ENCODE results near the gene C11orf91.
"Not testable (repeated sequence)": the region's sequence is repeated elsewhere in the genome, so short reads cannot be mapped to it uniquely, and the experiment has no call there.

The C11orf91 gene

DNA sequence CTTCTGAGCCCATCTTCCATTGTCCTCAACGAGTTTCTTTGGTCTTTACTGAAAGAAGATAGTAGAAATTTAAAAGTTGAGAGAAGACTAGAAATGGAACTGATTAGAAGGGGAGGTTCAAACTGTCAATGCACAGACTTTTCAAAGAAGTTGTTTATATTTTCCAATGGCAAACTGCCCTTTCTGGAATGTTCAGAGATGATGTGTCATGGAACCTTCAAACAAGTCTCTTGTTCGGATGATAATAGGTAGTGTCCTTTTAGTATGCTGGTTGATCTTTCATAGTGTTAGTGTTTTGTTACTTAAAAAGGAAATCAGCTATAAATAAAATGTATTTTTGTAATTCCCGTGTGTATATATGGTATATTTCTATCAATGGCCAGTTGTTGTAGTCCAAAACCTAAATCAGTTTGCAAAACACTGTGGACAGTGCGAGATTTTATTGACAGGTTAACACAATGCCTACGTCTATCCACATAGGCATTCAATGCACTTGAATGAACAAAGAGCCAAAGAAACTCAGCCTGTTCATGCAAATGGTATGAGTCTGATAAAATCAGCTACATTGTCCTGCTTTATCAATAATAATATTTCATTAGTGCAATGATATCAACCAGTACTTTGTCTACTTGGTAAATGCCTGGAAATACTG, 30.9 kb downstream of the C11orf91 start:
- DNase-seq (ENCODE audit: low read depth): no peak

DNA sequence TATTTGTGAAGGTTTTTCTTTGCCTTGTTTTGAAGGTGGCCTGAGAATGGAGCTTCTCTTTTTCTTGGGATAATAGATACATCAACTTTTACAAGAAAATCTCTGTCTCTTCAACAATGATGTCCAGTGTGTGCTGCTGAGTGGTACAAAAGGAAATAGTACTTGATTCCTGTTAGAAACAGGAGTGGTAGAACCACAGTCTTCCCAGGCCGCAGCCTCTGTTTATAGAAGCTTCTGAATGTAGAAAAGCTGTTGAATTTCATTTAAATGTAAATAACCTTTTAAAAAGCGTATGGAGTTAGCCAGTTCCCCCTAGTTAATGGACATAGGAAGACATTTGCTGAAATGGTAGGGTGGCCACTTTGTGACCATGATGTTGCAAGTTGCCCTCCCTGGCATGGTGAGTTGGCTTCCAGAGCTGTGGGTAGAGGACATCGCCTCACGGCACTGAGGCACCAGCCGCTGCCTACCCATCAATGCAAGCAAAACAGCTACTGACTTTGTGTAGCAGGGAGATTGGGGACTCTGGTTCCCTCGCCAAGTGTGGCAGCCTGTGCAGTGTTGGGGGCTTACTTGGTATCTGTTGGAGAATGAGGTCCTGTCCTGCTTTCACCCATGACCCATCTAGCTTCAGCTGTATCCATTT, 31.6 kb downstream of the C11orf91 start:
- DNase-seq (ENCODE audit: low read depth): no peak

DNA sequence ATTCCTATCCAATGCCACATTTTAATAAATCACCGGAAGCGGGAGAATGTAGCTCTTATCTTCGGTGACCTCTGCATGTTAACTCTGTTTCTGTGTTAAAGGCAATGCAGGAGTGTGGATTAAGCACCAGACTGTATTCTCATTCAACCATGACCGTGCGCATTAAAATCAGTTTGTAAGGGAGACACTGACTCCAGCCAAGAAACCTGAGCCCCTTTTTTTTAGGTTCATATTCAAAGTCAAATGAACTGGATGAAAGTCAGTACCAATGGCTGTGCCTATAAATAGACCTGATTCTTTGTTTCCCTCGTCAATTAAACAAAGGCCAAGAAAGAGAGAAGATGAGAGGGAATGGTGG, 32.2 kb downstream of the C11orf91 start:
- no peak for DNase-seq (ENCODE audit: low read depth)

DNA sequence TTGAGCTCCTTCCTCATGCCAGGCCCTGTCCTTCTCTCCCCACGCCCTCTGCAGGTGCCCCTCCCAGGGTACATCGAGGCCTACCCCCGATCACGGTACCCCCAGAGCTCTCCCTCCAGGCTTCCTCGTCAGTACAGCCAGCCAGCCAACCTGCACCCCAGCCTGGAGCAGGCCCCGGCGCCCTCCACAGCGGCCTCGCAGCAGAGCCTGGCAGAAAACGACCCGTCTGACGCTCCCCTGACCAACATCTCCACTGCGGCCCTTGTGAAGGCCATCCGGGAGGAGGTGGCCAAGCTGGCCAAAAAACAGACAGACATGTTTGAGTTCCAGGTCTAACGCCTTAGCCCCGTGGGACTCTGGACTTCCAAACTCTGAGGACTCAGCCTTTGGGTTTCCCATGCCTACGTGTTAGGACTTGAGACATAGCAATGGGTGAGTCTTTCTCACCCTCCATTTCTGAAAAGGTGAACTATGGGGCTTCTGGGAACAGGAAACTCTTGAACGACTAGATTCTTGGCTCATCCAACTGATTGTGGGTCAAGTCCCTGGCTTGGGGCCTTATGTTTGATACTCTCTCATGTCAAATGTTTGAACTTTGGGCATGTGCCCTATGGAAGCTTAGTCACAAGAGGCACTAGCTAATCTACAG, 32.7 kb downstream of the C11orf91 start:
- DNase-seq (ENCODE audit: low read depth): no peak

DNA sequence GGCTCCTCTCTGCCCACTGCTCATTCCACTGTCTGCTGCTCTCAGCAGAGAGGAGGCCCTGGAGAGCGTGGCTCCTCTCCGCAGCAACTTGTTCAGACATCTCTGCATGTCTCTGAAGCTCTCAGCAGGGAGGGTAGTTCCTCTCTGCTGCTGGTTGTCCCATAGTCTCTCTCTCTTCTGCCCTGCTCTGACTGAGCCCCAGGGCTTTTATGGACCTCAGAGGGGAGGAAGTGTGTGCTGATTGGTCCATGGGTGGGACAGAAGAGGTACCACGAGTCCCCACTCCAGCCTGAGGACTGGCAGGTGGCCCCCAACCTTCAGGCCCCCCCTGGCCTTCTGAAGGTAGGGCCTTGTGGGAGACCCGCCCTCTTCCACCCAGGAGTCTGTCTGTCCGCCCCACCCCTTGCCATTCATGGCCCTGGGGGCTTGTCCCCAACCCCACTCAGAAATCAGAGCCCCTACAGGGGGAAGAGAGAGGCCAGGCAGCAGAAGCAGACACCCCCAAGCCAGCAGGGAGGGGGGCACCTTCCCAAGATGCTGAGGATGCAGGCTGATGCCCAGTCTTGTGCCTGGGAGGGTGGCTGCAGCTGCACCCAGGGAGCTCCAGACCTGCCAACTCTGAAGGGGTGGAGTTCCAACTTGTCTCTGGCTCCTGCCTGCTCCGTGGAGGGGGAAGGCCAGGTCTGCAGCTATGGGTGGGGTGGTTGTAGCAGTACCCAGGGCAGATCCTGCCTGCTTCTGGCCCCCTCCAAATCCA, 35.1 kb downstream of the C11orf91 start:
- no peak for DNase-seq (ENCODE audit: low read depth)

DNA sequence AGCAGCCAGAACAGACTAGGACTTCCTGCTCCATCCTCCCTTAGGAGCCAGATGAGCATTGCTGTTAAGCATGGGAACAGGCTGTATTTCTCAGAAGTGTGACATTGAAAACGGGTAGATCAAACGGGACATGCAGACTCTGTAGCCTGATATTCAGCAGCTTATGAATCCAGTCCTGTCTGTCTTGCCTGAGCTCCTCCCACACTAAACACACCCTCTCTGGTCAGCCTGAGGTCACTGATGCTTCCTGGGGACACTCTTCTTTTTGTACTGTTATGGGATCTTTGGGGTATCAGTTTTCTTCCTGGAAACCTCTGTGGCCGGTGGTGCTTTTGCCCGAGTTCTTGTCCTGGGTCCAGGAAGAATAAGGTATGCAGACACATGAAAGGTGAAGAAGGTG, 35.8 kb downstream of the C11orf91 start:
- DNase-seq (ENCODE audit: low read depth): no peak

DNA sequence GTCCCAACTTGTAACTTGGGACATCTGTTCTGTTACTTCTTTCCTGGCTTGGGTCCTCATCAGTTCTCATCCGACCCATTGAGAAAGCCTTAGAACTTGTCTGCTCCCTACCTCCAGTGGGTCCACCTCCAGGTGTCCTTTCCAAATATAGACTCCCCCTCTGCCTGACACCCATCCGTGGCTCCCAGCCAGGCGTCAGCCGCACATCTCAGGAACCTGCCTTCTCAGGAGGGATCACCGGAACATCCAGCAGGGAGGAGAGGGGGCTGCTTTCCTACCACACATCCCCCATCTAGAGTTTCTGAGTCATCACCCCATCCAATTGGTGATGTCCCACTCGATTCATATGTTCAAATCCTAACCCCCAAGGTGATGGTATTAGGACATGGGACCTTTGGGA, 36.5 kb downstream of the C11orf91 start:
- no peak for DNase-seq (ENCODE audit: low read depth)

DNA sequence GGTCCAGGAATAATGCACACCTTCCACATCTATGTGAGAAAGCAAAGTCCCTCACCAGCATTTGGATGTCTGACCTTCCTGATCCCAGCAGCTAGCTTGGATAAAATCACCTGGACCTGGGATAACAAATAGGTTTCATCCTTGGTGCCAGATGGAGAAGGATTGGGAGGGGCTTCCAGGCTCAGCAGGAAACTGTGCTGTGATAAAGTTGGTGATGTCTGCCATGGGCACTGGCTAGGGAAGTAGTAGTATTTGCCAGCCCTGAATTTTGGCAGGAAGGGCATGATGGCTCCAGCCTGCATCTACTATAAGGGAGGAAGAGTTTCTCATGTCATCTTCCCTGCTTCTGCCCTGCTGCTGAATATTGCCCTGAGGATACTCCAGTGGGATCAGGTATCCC, 37.5 kb downstream of the C11orf91 start:
- DNase-seq (ENCODE audit: low read depth): no peak

DNA sequence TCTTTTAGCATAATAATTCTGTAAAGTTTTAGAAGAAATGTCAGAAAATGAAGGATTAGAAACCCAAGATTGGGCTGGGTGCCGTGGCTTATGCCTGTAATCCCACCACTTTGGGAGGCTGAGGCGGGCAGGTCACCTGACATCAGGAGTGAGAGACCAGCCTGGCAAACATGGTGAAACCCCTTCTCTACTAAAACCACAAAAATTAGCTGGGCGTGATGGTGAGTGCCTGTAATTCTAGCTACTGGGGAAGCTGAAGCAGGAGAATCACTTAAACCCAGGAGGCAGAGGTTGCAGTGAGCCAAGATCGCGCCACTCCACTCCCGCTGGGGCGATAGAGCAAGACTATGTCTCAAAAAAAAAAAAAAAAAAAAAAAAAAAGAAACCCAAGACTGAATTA, 39.1 kb downstream of the C11orf91 start:
- DNase-seq (ENCODE audit: low read depth): not testable (repeated sequence)

DNA sequence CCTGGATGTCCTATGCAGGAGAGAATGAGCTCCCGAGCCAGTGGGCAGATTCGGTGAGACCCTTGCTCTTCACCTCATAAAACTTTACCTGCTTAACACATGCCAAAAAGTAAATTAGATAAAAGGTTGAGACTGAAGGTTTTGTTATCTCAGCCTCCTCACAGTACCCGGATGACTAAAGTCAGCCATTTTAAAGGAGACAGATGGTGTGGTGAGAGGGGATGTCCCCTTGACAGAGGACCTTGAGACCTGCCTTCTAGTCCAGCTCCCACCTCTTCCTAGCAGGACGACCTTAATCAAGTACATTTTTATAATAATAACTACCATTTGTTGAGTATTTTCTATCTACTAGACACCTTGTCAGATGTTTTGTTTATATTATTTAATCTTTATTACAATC, 39.7 kb downstream of the C11orf91 start:
- no peak for DNase-seq (ENCODE audit: low read depth)

DNA sequence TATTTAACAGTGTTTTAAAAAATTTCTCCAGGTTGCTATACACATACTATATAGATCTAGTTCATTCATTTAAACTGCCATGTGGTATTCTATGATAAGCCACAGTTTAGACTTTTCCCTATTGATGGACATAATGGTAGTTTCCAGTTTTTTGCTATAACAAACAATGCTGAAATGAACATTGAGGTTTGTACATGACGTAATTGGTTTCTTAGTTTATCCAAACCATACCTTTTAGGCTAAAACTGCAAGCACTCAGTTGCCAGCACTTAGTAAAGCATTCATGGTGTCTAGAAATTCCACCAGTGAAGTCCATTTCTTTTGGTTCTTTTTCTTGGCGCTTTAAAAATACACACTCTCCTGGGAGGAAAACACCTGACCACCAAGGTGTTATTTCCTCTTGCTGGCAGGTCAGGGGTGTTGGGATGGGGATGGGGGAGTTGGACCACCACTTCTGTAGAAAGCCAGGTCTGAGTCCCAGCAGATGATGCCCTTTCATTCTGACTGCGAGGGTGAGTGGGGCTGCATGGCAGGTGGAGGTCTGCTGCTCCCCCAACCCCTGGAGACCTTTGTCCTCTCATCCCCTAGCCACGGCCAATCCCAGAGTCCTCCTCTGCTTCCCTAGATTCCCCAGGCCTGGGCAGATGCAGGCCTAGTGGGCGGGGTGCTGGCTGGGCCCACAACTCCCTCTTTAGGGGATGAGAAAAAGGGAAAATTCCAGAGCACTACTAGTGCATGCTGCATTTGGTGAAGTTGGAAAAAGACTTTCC, 41.1 kb downstream of the C11orf91 start:
- DNase-seq (ENCODE audit: low read depth): no peak

DNA sequence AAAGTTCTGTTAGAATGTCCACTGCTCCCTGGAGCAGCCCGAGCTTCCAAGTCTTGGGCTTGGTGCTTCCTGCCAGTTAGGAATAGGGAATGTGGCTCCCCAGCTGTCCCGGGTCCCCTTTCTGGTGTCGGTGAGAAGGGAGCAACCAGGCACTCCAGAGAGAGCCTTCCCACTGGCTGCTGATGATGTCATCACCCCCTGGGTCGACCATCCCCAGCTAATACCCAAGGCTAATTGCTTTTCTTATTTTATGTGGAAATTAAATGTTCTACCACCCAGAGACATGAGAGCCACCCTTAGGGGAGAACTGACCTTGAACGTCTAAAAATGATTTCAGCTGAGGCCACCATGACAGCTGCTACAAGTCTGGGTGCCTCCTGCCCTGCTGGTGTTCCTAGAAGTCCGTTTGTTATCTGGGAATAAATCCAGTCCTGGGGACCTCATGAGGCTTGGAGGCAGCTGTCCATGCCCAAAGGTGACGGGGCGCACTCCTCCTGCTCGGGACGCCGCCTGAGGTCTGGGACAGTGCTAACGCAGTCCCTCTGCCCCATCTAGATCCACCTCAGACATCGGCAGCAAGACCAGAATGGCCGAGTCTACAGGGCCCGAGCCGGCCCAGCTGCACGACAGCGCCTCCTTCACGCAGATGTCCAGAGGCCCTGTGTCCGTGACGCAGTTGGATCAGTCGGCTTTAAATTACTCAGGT, 42.3 kb downstream of the C11orf91 start:
- DNase-seq (ENCODE audit: low read depth): no peak

DNA sequence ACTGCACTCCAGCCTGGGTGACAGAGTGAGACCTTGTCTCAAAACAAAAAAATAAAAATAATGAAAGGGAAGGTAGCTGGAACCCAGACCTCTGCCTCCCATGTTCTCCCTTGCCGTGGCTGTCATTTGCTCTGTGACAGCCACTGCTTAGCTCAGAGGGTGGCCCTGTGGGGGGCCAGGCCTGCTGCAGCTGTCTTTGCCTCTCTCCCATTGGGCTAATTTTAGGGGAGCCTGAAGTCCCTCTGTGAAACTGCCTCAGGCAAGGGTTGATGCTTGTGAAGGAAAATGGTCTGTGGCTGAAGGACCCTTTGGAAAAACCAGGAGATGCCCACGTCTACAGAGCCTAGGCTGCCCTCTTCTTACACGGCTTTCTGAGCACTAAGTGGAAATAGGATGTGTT, 42.9 kb downstream of the C11orf91 start:
- no peak for DNase-seq (ENCODE audit: low read depth)

DNA sequence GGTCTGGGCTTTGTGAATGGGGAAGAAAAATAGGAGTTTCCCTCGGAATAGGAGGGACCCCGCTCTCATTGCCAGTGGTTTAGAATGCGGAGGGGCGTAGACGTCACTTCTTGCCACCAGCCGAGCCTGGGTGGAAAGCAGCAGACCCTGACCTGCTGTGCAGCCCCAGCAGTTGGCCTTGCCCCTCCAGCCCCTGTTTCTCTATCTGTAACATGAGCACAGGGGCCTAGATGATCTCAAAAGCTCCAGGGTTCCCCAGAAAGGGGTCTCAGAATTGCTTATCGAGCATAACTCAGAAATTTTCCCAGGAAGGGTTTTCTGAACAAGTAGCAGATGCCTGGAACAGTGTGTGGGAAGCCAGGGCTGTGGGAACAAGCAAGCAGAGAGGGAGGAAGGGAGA, 43.9 kb downstream of the C11orf91 start:
- DNase-seq (ENCODE audit: low read depth): no peak

DNA sequence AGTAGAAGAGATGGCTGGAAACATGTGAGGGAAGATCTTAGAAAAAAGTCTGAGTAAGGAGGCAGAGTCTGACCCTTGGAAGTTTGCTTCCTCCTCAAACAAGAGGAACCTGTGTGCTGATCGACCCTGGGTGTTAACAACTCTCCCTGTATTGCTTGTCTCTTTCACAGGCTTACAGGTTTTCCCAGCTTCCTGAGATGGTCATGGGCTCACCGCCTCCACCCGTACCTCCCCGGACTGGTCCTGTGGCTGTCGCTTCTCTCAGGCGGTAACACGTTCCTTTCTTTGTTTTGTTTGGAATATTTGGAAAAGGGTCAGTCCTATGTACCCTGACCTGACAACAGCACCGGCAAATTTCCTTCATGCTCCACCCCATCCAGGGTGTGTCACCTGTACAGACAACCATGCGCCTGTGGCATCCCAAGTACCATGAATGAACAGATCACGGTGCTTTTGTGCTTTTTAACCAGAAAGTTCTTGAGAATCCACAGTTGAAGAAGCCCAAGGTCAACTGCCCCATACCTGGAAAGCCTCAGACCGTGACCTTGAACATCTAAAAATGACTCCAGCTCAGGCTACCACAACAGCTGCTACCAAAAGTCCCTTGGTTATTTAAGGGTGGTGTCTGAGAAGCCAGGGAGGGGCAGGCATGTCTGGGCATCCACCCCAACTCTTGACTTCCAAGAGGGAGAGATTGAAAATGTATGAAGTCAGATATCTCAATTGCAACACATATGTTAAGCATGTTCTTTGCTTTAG, 44.6 kb downstream of the C11orf91 start:
- no peak for DNase-seq (ENCODE audit: low read depth)

DNA sequence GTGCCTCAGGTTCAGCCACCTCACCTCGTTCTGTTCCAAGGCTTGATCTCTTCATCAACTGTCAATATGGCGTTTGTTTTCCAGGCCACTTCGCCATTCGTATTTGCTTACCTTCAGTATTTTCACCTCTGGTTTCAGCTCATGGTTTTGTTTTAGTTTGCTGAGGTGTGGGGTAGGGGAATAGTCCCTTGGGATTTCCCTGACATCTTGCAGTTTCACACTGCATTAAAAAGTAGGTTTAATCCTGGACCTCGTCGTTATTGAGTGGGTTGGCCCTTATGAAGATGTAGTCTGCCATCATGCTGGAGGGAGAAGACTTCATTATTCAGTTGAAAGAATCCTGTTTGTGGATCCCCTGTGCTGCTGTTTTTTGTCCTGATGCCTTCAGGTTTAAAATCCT, 46.0 kb downstream of the C11orf91 start:
- DNase-seq (ENCODE audit: low read depth): no peak

DNA sequence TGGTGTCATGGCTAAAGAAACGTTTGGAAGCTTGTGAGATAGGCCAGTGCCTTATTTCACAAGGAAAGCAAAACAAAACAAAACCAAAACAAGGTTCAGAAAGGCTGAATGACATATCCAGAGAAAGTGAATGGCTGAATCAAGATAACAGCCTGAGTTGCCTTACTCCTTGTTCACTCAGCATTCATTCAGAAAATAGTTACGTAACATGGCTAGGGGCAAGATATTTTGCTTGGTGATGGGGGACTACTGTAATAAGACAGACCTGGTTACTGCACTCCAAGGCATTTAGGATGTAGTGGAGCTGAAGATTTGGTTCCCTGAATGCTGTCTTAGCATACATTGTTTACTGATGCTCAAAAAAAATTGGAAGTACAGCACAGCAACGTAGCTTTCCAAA, 47.7 kb downstream of the C11orf91 start:
- no peak for DNase-seq (ENCODE audit: low read depth)

DNA sequence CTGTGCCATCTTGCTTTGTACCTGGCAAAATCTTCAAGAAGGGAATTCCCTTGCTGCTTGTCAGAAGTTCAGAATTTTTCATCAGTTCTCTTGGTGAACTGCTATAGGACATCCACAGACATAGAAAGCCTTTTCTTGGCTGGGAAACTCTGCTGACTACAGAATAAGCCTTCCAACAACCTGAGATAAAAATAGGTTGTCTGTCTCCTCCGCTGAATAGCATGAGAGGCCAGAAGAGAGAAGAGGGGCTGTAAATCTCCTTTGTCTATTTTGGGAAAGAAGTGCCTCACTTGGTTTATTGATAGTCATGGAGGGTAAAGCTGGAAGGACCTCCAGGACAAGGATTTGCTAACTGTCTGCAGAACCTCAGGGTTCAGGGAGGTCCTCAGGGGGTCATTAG, 48.2 kb downstream of the C11orf91 start:
- no peak for DNase-seq (ENCODE audit: low read depth)

DNA sequence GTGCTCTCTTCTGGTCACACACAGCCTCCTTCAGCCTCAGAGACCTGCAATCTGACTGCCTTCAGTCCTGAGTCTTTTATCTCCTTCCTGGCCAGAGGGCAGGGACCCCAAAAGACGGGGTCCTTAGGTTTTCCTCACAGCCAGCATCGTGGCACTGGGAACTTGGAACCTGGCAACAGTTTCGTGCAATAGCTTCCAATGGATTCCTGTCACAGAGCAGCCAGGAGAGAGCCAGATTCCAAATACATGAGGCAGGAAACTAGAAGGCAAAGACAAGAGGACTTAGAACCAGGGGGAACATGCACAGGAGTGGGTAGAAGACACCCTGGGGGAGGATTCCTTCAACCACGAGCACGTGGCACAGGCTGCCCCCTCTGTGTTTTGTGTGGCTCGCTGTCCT, 48.6 kb downstream of the C11orf91 start:
- DNase-seq (ENCODE audit: low read depth): no peak

DNA sequence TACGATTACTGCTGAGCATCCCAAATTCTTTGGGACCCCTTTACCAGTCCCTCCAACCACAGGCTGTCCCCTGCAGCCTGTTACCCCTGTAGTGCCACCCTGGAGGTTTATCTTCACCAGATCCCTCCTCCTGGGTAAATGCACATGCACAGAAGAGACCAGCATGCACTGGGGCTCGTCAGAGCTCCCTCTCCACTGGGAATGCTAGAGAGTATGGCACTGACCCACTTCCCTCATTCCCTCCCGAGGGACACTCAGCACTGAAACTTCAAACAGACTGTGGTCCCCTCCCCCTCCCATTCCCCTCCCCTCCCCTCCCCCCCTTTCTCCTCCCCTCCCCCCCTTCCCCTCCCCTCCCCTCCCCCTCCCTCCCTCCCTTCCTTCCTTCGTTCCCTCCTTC, 49.1 kb downstream of the C11orf91 start:
- DNase-seq (ENCODE audit: low read depth): no peak

DNA sequence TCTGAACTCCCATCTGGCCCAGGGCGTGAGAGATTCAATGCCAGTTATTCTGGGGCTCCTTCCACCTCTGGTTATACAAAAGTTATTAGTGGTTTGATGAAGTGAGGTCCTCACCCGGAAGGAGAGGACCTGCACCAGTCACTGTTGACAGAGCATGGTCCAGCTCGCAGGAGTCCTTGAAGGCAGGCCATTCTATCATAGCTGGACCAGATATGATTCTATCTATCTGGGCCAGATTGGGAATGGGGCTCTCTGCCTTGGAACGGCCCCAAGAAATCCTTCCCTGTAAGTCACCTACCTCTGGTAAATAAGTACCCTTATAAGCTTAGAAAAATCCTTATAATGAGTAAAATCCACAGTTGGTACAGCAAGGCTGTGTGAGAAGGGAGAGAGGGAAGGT, 50.7 kb downstream of the C11orf91 start:
- DNase-seq (ENCODE audit: low read depth): no peak

Measured in HS-5 (cell line).